ENCODE measurements around the gene FERMT3.

DNA sequence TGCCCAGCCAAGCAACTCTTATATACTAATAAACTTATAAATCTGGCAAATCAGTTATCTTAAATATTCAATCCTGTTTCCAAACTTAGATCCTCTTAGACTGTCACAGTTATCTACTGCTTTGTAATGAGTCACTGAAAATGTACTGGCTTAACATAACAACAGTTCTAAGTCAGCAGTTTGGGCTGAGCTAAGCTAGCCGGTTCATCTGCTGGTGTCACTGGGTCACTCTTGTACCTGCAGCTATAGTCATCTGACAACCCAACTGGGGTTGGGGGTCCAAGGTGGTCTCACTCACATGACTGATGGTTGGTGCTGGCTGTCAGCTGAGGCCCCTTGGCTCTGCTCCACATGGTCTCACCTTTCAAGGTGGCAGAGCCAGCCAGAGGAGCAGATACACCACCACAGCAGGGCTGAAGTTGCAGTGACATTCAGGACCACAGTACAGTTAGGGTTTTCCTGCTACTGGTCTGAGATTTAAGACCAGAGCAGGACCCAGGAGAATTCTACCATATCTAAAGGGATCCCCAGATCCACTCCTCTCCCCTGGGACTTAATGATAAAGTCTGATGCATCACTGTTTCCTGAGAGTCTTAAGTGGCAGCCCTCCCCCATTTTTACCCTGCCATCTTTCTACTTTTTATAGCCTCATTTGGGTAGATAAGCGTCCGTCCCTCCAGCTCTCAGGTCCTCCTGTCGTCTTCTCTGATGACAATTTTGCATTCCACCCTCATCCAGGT lies 32.7 kb upstream of the FERMT3 start:
- TF ChIP-seq CTCF (IDR thresholded peaks at IDR 0.05), result no peak
- no peak for TF ChIP-seq POLR2A (IDR thresholded peaks at IDR 0.05)
- TF ChIP-seq EP300 (IDR thresholded peaks at IDR 0.05), result no peak
